H1 (cell line): Measurements from ENCODE around the gene POLR2J. TPM values are rescaled to one million over a fixed set of nuclear protein-coding genes. Genes with fewer than 3 reads are reported as not detected.
"Not testable (repeated sequence)": the region's sequence is repeated elsewhere in the genome, so short reads cannot be mapped to it uniquely, and the experiment has no call there.

Experiments used
- CTCF ChIA-PET: fragments of 300-600 bp; sonication (Branson Sonifier 250); formaldehyde crosslinking; loops from one replicate; lab custom pipeline; 2021; ENCODE audit not compliant: partially characterized antibody; lab: Charles Lee
- POLR2A ChIA-PET: fragments of 300-600 bp; sonication (Branson Sonifier 250); formaldehyde crosslinking; loops from one replicate; lab custom pipeline; 2021; ENCODE audit warnings: inconsistent platforms; ENCODE audit not compliant: partially characterized antibody; lab: Charles Lee
- DNase-seq, 2 experiments: peaks; one replicate each; pipeline versions ENCODE4 v3.0.0 to v3.0.0-alpha.2; 2010 to 2022; ENCODE audit warnings: low spot score in 2 of 2, low read depth in 1 of 2, mixed read lengths in 1 of 2
- FAIRE-seq: peaks from 2 replicates; lab custom pipeline; 2011; peaks lifted over from hg19 to GRCh38; lab: Jason Lieb, UNC
- H2AFZ ChIP-seq: 2 replicates; pipeline ENCODE4 v1.8.1; 2012; ENCODE audit warnings: low read length, inconsistent platforms
- H2AK5ac ChIP-seq: 2 replicates; pipeline ENCODE4 v1.6.1; 2013; ENCODE audit warnings: low read depth, low read length
- H2BK120ac ChIP-seq: replicated peaks from 2 replicates; pipeline ENCODE3; 2013; ENCODE audit warnings: low read depth, low read length, inconsistent platforms
- H2BK12ac ChIP-seq: 2 replicates; pipeline ENCODE4 v1.6.1; 2013; ENCODE audit warnings: low read depth, low read length
- H2BK15ac ChIP-seq: 2 replicates; pipeline ENCODE4 v1.6.1; 2013; ENCODE audit warnings: low read length
- H2BK20ac ChIP-seq: 2 replicates; pipeline ENCODE4 v1.6.1; 2013; ENCODE audit warnings: low read length
- H2BK5ac ChIP-seq: 2 replicates; pipeline ENCODE4 v1.6.1; 2013; ENCODE audit warnings: low read depth, low read length
- H3K14ac ChIP-seq: 2 replicates; pipeline ENCODE4 v1.6.1; 2013; ENCODE audit warnings: inconsistent platforms; ENCODE audit not compliant: insufficient read length
- H3K18ac ChIP-seq: 2 replicates; pipeline ENCODE4 v1.6.1; 2013; ENCODE audit warnings: low read length; ENCODE audit errors: extremely low read depth
- H3K23ac ChIP-seq: 2 replicates; pipeline ENCODE4 v1.6.1; 2013; ENCODE audit warnings: inconsistent platforms; ENCODE audit not compliant: insufficient read length
- H3K23me2 ChIP-seq: 2 replicates; pipeline ENCODE4 v1.6.1; 2013; ENCODE audit warnings: low read depth, low read length
- H3K27ac ChIP-seq: 2 replicates; pipeline ENCODE4 v1.6.1; 2011; ENCODE audit warnings: low read depth, low read length, inconsistent platforms
- H3K27me3 ChIP-seq, 4 experiments: replicated peaks in 1 of 4; 1 replicate in 1 of 4; 2 replicates in 3 of 4; pipeline versions ENCODE4 v1.6.1 to v1.8.1; 2011 to 2013; ENCODE audit warnings: low read length in 3 of 4, mild to moderate bottlenecking in 3 of 4, inconsistent platforms in 2 of 4, mixed read lengths in 2 of 4, moderate library complexity in 1 of 4; ENCODE audit not compliant: control insufficient read depth in 3 of 4, insufficient read depth in 3 of 4; ENCODE audit errors: extremely low read depth in 1 of 4
- H3K36me3 ChIP-seq, 4 experiments: 2 replicates each; pipeline versions ENCODE4 v1.6.1 to v1.8.1; 2011 to 2013; ENCODE audit warnings: mild to moderate bottlenecking in 4 of 4, low read length in 3 of 4, moderate library complexity in 2 of 4, control low read depth in 1 of 4, inconsistent platforms in 1 of 4; ENCODE audit not compliant: insufficient read depth in 4 of 4, control insufficient read depth in 2 of 4
- H3K4ac ChIP-seq: replicated peaks from 2 replicates; pipeline ENCODE3; 2013; ENCODE audit warnings: low read length, low read depth, mixed read lengths, inconsistent platforms; ENCODE audit not compliant: insufficient read length
- H3K4me1 ChIP-seq, 4 experiments: replicated peaks in 1 of 4; 1 replicate in 1 of 4; 2 replicates in 3 of 4; pipeline versions ENCODE4 v1.6.1 to v1.8.1; 2011 to 2013; ENCODE audit warnings: low read length in 3 of 4, inconsistent platforms in 2 of 4, mixed read lengths in 1 of 4; ENCODE audit not compliant: insufficient read depth in 4 of 4, control insufficient read depth in 3 of 4
- H3K4me2 ChIP-seq, 2 experiments: 2 replicates each; pipeline versions ENCODE4 v1.6.1 to v1.8.1; 2011 to 2013; ENCODE audit warnings: low read depth in 2 of 2, low read length in 2 of 2, control low read depth in 1 of 2, inconsistent platforms in 1 of 2, mild to moderate bottlenecking in 1 of 2; ENCODE audit not compliant: insufficient read depth in 1 of 2
- H3K4me3 ChIP-seq, 4 experiments: fragments of 200-600, 300-600 bp in 1 of 4; sonication (generic), shearing (Covaris generic), sonication (Bioruptor Twin) in 1 of 4; 2 replicates each; pipeline versions ENCODE4 v1.5.1 to v1.8.1; 2011 to 2016; ENCODE audit warnings: low read length in 4 of 4, low read depth in 3 of 4, control low read depth in 2 of 4, inconsistent platforms in 2 of 4, mild to moderate bottlenecking in 2 of 4, mixed read lengths in 1 of 4, moderate library complexity in 1 of 4; ENCODE audit not compliant: insufficient read depth in 2 of 4; ENCODE audit errors: extremely low read depth in 1 of 4
- H3K56ac ChIP-seq: replicated peaks from 2 replicates; pipeline ENCODE3; 2013; ENCODE audit warnings: low read depth, mild to moderate bottlenecking, mixed read lengths, low read length, inconsistent platforms; ENCODE audit not compliant: insufficient read length
- H3K79me1 ChIP-seq: 2 replicates; pipeline ENCODE4 v1.6.1; 2013; ENCODE audit warnings: low read depth, low read length, control low read depth
- H3K79me2 ChIP-seq, 2 experiments: 2 replicates each; pipeline versions ENCODE4 v1.6.1 to v1.8.1; 2012 to 2013; ENCODE audit warnings: low read length in 2 of 2, mild to moderate bottlenecking in 2 of 2, inconsistent platforms in 1 of 2; ENCODE audit not compliant: insufficient read depth in 2 of 2, control insufficient read depth in 1 of 2
- H3K9ac ChIP-seq, 4 experiments: replicated peaks in 1 of 4; 1 replicate in 1 of 4; 2 replicates in 3 of 4; pipeline versions ENCODE4 v1.6.1 to v1.8.1; 2011 to 2013; ENCODE audit warnings: low read depth in 3 of 4, low read length in 3 of 4, control low read depth in 2 of 4, mild to moderate bottlenecking in 2 of 4, moderate library complexity in 2 of 4, inconsistent platforms in 1 of 4; ENCODE audit errors: extremely low read depth in 1 of 4
- H3K9me3 ChIP-seq, 2 experiments: 2 replicates each; pipeline versions ENCODE4 v1.6.1 to v1.8.1; 2012 to 2013; ENCODE audit warnings: mild to moderate bottlenecking in 2 of 2, moderate library complexity in 2 of 2, control low read depth in 1 of 2, inconsistent platforms in 1 of 2, low read depth in 1 of 2, low read length in 1 of 2, mixed read lengths in 1 of 2; ENCODE audit not compliant: insufficient read depth in 2 of 2
- H4K20me1 ChIP-seq, 2 experiments: replicated peaks in 1 of 2; 2 replicates each; pipeline versions ENCODE3 to v1.8.1; 2011 to 2013; ENCODE audit warnings: inconsistent platforms in 2 of 2, low read length in 2 of 2, mild to moderate bottlenecking in 1 of 2; ENCODE audit not compliant: insufficient read depth in 2 of 2, control insufficient read depth in 1 of 2
- H4K5ac ChIP-seq: 2 replicates; pipeline ENCODE4 v1.6.1; 2013; ENCODE audit warnings: low read length, low read depth, mixed read lengths, inconsistent platforms; ENCODE audit not compliant: insufficient read length
- H4K8ac ChIP-seq: 2 replicates; pipeline ENCODE4 v1.8.0; 2013; ENCODE audit warnings: mild to moderate bottlenecking, moderate library complexity, low read length, inconsistent platforms; ENCODE audit not compliant: insufficient read depth; ENCODE audit errors: extremely low read depth
- H4K91ac ChIP-seq: replicated peaks from 2 replicates; pipeline ENCODE3; 2013; ENCODE audit warnings: low read length, mixed read lengths, inconsistent platforms; ENCODE audit not compliant: insufficient read length
- whole genome bisulfite sequencing, 2 experiments: shearing (Covaris generic) in 1 of 2; methylation state at CpG; one replicate each; pipeline versions ENCODE4 v1.1.6 to v1.1.7; 2013 to 2015; ENCODE audit warnings: low lambda C conversion rate in 2 of 2, mixed read lengths in 2 of 2, inconsistent platforms in 1 of 2, low coverage in 1 of 2, missing lambda C conversion rate in 1 of 2; ENCODE audit not compliant: insufficient replicate concordance in 2 of 2, insufficient coverage in 1 of 2, insufficient read length in 1 of 2; ENCODE audit errors: extremely low coverage in 1 of 2, missing lambda C conversion rate in 1 of 2; 5-methylcytosine and 5-hydroxymethylcytosine counted together
- polyA plus RNA-seq, 7 experiments: library from polyadenylated mRNA; depleted of rRNA in 3 of 7; stranded (reverse) in 5 of 7; unstranded in 2 of 7; fragments of >200 nt in 5 of 7; fragments of 200-250 nt in 2 of 7; gene quantifications; 1 replicate in 5 of 7; 2 replicates in 1 of 7; 4 replicates in 1 of 7; pipeline versions ENCODE4 v1.2.1 to v1.2.3, GENCODE V29; 2011 to 2013; ENCODE audit warnings: missing spikeins in 2 of 7, mixed read lengths in 2 of 7
- total RNA-seq: library from RNA; stranded (reverse); fragmentation: NEBNext Ultra II Directional; extraction: Animal tissue kit (Norgen Biotek cat#: 25700); gene quantifications from 2 replicates; pipeline ENCODE4 v1.2.1, GENCODE V29; 2021

The POLR2J gene
- total and polyA plus RNA-seq, 2 of the 8 experiments (the other 6 are each of a cell fraction or from before 2014, with no cell fraction given), result 54.1 to 113 TPM

DNA sequence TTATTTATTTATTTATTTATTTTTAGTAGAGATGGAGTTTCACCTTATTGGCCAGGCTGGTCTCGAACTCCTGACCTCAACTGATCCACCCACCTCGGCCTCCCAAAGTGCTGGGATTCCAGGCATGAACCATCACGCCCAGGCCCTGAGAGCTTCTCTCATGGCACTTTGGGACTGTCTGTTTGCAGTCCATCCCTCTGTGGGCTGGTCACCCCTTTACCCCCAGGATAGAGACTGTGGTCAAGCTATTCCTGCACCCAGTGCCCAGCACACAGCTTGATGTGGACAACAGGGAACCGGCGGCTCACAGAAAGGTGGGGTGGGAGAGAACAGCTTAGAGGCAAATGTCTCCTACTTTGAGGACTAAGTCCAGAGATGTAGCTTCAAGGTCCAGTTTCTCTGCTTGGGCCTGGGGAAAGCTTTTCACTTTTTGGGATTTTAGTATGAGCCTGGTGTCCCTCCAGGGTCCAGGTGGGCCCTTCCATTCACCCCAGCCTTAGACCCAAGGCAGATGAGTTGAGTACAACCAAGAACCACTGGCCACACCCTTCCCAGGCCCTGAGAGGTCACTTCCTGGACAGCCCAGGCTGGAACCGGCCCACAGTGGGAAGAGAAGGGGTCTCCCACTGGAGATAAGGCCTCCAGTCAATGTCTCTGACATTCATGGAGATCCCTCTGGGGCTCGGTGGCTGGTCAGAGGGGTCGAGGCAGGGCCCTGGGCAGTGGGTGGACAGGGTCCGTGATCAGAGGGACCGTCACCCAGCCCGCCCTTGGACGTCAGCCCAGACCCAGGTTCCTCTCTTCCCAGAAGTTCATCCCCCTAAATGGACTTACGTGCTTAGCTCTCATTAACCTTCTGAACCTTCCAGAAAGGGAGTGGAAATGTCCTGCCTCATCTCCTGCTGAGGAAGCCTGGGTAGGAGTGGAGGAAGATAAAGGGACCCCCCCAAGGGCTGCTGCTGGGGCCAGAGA, 49.4 kb upstream of the POLR2J start:
- H3K27me3 ChIP-seq, H3K18ac ChIP-seq, H3K4me3 ChIP-seq, H2BK12ac ChIP-seq, H3K23ac ChIP-seq, H4K20me1 ChIP-seq, H2AK5ac ChIP-seq, H3K36me3 ChIP-seq, H2BK20ac ChIP-seq, H2BK5ac ChIP-seq, H2BK120ac ChIP-seq, H2BK15ac ChIP-seq, H3K9ac ChIP-seq, H3K14ac ChIP-seq, CTCF ChIA-PET, POLR2A ChIA-PET, H3K56ac ChIP-seq, H3K79me1 ChIP-seq, H4K8ac ChIP-seq, H2AFZ ChIP-seq, H3K23me2 ChIP-seq, H3K4ac ChIP-seq, H4K5ac ChIP-seq, H4K91ac ChIP-seq, H3K4me1 ChIP-seq, H3K4me2 ChIP-seq, H3K27ac ChIP-seq, H3K9me3 ChIP-seq, H3K79me2 ChIP-seq, FAIRE-seq: not testable (repeated sequence)
- peak in 1 of 2 experiments; percentile 54 for DNase-seq
- 92% methylated on average over 5 of the region's 13 CpGs; no CpG with 5 or more reads in 1 of the 2 experiments for WGBS, 2 experiments
